Stimulated activated memory B cell treated with anti-CD40 and anti-IgM and Interleukin-4, amounts not matched to agents 10 μg/mL and 1 μg/mL and 100 μg/mL, for 72 hours (primary cell): ENCODE results near the gene B4GALT5.
A peak's percentile ranks its signal among the peaks of the same experiment; 100 is the strongest.
"Not testable (repeated sequence)": the region's sequence is repeated elsewhere in the genome, so short reads cannot be mapped to it uniquely, and the experiment has no call there.

Experiments used
- ATAC-seq: fragments of 150-1000 bp; cut with Tn5 transposase; 2 replicates; pipeline ENCODE4 v1.10.0; 2021
- H3K27ac Mint-ChIP-seq: one replicate; pipeline ENCODE4 v1.8.0; 2022; ENCODE audit warnings: mild to moderate bottlenecking, mixed read lengths
- H3K27me3 Mint-ChIP-seq: one replicate; pipeline ENCODE4 v1.8.0; 2022; ENCODE audit warnings: mixed read lengths
- H3K36me3 Mint-ChIP-seq: one replicate; pipeline ENCODE4 v1.8.0; 2022; ENCODE audit warnings: mixed read lengths
- H3K4me1 Mint-ChIP-seq: one replicate; pipeline ENCODE4 v1.8.0; 2022; ENCODE audit warnings: mixed read lengths
- H3K4me3 Mint-ChIP-seq: one replicate; pipeline ENCODE4 v1.8.0; 2022; ENCODE audit warnings: mild to moderate bottlenecking, moderate library complexity, mixed read lengths
- H3K9me3 Mint-ChIP-seq: one replicate; pipeline ENCODE4 v1.8.0; 2022; ENCODE audit warnings: mixed read lengths

B4GALT5 gene

GRCh38 chr20:49713753-49714712 is at the start of gene B4GALT5:
Gene B4GALT5 (minus strand): TSS chr20:49713878. CDS start chr20:49713690, 188 bp downstream.
- Mint-ChIP-seq H3K4me1 (peaks cover 49% of the 10 kb centered on the region), H3K36me3 (peaks cover 7% of the 10 kb centered on the region), H3K27me3 (no peaks in the 10 kb centered on the region), H3K4me3 (peak within 1 kb of the TSS; percentile 88), H3K27ac (peak within 1 kb of the TSS; percentile 88), H3K9me3 (no peaks in the 10 kb centered on the region)
- peak; percentile 92 for ATAC-seq

DNA sequence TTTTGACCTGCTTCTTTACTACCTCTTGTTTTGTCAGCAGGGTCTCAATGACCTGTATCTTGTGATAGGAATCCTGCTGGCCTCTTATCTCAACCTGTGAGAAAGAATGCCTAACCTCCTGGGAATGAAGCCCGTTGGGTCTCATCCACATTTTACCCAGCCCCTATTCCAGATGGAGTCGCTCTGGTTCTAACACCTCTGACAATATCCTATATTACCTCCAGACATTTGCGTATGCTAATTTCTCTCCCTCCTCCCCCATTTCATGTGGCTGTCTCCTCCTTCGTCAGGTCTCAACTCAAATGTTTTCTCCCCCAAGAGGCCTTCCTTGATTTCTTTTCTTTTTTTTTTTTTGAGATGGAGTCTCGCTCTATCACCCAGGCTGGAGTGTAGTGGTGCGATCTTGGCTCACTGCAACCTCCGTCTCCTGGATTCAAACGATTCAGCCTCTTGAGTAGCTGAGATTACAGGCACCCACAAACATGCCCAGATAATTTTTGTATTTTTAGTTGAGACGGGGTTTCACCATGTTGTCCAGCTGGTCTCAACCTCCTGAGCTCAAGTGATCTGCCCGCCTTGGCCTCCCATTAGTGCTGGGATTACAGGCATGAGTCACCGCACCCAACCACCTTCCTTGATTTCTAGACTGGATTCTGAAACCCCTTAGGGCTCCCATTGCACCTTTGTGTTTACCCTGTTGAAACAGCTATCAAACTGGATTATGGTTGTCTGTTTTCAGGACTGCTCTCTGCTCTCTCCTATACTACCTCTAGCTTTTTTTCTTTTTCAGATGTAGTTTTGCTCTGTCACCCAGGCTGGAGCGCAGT is 49.5 kb upstream of the B4GALT5 start:
- Mint-ChIP-seq H3K4me3 (no peak overlapping the region), H3K9me3 (no peaks in the 10 kb centered on the region), H3K27me3 (peaks cover 2% of the 10 kb centered on the region), H3K4me1 (no peaks in the 10 kb centered on the region), H3K27ac (no peak overlapping the region), H3K36me3 (no peaks in the 10 kb centered on the region)
- ATAC-seq: no peak

- not testable (repeated sequence) for ATAC-seq, H3K4me1 Mint-ChIP-seq, H3K4me3 Mint-ChIP-seq, H3K27ac Mint-ChIP-seq, H3K36me3 Mint-ChIP-seq, H3K27me3 Mint-ChIP-seq, H3K9me3 Mint-ChIP-seq
Observed at GRCh38 chr20:49761888-49762287, 48.2 kb upstream of the B4GALT5 start.

GRCh38 chr20:49759266-49759950 is 45.7 kb upstream of the B4GALT5 start:
- no peaks in the 10 kb centered on the region for H3K4me1 Mint-ChIP-seq
- no peaks in the 10 kb centered on the region for H3K9me3 Mint-ChIP-seq
- H3K4me3 Mint-ChIP-seq: no peak overlapping the region
- no peak overlapping the region for H3K27ac Mint-ChIP-seq
- no peaks in the 10 kb centered on the region for H3K36me3 Mint-ChIP-seq
- no peaks in the 10 kb centered on the region for H3K27me3 Mint-ChIP-seq
- ATAC-seq: no peak

DNA sequence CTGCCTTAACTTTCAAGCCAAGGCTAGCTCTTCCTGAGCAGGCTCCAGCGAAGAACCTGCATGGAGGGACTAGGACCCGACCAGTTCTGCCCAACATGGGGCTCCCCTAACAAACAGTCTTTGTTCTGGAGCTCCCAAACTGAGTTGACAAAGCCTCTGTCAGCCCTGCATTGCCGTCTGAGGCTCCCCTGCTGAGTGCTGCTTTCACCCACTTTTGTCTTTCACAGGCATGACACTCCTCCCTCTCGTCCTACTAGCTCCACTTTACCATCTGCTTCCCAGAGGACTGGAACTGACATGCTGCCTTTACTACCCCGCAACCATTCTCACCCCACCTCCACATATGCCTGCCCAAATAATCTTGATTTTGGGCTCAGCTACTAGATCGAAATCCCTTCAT is 45.1 kb upstream of the B4GALT5 start:
- Mint-ChIP-seq H3K36me3 (no peaks in the 10 kb centered on the region), H3K4me1 (no peaks in the 10 kb centered on the region), H3K9me3 (no peaks in the 10 kb centered on the region), H3K27ac (no peak overlapping the region), H3K4me3 (no peak overlapping the region), H3K27me3 (no peaks in the 10 kb centered on the region)
- ATAC-seq: no peak

DNA sequence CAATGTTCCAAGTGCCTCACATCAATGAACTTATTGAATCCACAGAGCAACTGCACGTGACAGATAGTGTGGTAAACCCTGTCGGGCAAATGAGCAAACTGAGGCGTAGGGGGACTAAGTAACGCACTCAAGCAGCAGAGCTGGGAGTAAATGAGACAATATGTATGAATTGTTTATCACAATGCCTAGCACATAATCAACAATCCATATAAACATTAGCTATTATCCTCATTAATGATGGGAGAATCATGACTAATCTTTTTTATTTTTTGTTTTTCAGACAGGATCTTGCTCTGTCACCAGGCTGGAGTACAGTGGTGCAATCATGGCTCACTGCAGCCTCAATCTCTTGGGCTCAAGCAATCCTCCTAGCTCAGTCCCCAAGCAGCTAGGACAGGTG is 43.9 kb upstream of the B4GALT5 start:
- ATAC-seq: no peak
- Mint-ChIP-seq H3K27ac (no peak overlapping the region), H3K9me3 (no peaks in the 10 kb centered on the region), H3K36me3 (no peaks in the 10 kb centered on the region), H3K4me1 (no peaks in the 10 kb centered on the region), H3K4me3 (no peak overlapping the region), H3K27me3 (no peaks in the 10 kb centered on the region)

DNA sequence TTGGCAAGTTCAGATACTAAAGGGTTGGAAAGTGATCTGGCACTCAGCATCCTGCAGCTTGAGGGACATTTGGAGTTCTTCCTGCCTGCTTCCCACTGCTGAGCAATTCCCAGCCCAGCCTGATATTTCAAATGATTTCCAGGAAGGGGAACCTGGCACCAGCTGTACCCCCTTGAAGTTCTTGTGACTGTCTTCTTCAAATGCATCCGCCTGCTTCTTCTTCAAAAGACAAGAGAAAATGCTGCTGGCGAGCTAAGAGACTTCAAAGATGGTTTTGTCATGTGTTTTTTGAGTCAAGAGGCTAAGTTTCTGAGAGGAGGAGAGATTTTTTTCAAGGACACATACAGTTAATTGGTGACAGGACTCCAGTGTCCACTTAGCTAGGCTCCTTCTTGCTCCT is 42.6 kb upstream of the B4GALT5 start:
- H3K9me3 Mint-ChIP-seq: no peaks in the 10 kb centered on the region
- no peak overlapping the region for H3K4me3 Mint-ChIP-seq
- ATAC-seq: no peak
- no peak overlapping the region for H3K27ac Mint-ChIP-seq
- H3K4me1 Mint-ChIP-seq: peaks cover under 1% of the 10 kb centered on the region
- no peaks in the 10 kb centered on the region for H3K27me3 Mint-ChIP-seq
- H3K36me3 Mint-ChIP-seq: no peaks in the 10 kb centered on the region

DNA sequence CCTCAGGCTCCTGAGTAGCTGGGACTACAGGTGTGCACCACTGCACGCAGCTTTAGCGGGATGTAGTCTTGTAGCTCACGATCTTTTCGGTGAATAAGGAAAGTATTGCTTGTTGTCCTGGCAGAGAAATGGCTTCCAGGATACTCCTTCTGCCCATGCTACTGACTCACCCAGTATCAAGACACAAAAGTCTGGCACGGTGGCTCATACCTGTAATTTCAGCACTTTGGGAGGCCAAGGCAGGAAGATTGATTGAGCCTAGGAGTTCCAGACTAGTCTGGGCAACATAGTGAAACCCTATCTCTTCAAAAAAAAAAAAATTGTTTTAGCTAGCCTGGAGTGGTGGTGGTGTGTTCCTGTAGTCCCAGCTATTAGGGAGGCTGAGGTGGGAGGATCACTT is 40.9 kb upstream of the B4GALT5 start:
- H3K9me3 Mint-ChIP-seq: no peaks in the 10 kb centered on the region
- H3K4me1 Mint-ChIP-seq: peaks cover 12% of the 10 kb centered on the region
- ATAC-seq: no peak
- no peaks in the 10 kb centered on the region for H3K27me3 Mint-ChIP-seq
- no peak overlapping the region for H3K27ac Mint-ChIP-seq
- H3K4me3 Mint-ChIP-seq: no peak overlapping the region
- H3K36me3 Mint-ChIP-seq: no peaks in the 10 kb centered on the region

GRCh38 chr20:49753133-49753532 is 39.5 kb upstream of the B4GALT5 start:
- ATAC-seq: no peak
- H3K27me3 Mint-ChIP-seq: no peaks in the 10 kb centered on the region
- no peak overlapping the region for H3K4me3 Mint-ChIP-seq
- no peaks in the 10 kb centered on the region for H3K9me3 Mint-ChIP-seq
- H3K4me1 Mint-ChIP-seq: peaks cover 13% of the 10 kb centered on the region
- H3K27ac Mint-ChIP-seq: no peak overlapping the region
- H3K36me3 Mint-ChIP-seq: no peaks in the 10 kb centered on the region

DNA sequence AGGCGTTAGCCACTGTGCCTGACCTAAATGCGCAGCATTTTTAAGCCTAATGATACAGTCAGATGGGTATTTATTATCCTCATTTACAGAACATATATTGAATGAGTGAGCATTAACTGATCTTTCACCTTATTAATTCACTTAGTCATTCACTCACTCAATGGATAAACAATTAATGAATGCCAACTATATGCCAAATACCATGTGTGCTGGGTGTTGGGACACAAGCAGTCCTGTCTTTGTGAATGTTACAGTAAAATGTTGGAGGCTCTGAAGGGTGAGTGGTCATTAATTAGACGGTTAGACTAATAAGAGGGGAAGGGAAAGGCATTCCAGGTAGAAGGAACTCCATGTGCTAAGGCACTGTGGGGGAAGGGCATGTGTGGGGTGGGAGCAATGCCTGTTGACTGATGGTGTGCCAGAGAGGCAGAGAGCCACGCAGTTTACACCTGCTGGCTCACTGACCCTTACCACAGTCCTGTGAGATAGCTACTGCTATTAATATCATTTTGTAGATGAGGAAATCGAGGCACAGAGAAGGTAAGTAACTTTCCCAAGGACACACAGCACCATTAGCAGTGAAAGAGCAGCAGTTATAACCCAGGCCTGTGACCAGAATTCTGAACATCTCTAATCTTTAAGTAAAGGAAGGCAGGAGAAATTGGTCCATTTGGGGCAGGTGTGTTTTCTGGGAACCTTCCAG is 38.7 kb upstream of the B4GALT5 start:
- Mint-ChIP-seq H3K4me3 (no peak overlapping the region), H3K9me3 (no peaks in the 10 kb centered on the region), H3K27ac (no peak overlapping the region), H3K4me1 (peaks cover 18% of the 10 kb centered on the region), H3K27me3 (no peaks in the 10 kb centered on the region), H3K36me3 (no peaks in the 10 kb centered on the region)
- ATAC-seq: no peak

DNA sequence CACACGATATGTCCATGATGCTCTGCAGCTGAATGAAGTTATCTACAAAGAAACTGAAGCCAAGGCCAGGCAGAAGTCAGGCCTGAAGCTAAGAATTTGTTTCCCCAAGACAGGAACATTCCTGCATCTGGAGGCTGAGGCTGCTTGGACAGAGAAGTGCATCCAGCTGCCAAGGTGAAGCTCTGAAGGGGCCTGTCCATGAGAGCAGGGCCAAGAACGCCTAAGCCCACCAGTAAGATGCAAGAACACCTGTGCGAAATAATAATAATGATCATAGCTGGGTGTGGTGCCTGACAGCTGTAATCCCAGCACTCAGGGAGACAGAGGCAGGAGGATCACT is 37.7 kb upstream of the B4GALT5 start:
- Mint-ChIP-seq H3K36me3 (no peaks in the 10 kb centered on the region), H3K27me3 (no peaks in the 10 kb centered on the region), H3K4me3 (no peak overlapping the region), H3K27ac (peak overlapping the region; percentile 62), H3K9me3 (no peaks in the 10 kb centered on the region), H3K4me1 (peaks cover 18% of the 10 kb centered on the region)
- ATAC-seq: no peak

- ATAC-seq: peak; percentile 93
- peak overlapping the region; percentile 4 for H3K4me3 Mint-ChIP-seq
- H3K27ac Mint-ChIP-seq: peak overlapping the region; percentile 62
- H3K9me3 Mint-ChIP-seq: no peaks in the 10 kb centered on the region
- H3K27me3 Mint-ChIP-seq: no peaks in the 10 kb centered on the region
- no peaks in the 10 kb centered on the region for H3K36me3 Mint-ChIP-seq
- H3K4me1 Mint-ChIP-seq: peaks cover 18% of the 10 kb centered on the region
Observed at GRCh38 chr20:49750611-49751396, 37.1 kb upstream of the B4GALT5 start.

DNA sequence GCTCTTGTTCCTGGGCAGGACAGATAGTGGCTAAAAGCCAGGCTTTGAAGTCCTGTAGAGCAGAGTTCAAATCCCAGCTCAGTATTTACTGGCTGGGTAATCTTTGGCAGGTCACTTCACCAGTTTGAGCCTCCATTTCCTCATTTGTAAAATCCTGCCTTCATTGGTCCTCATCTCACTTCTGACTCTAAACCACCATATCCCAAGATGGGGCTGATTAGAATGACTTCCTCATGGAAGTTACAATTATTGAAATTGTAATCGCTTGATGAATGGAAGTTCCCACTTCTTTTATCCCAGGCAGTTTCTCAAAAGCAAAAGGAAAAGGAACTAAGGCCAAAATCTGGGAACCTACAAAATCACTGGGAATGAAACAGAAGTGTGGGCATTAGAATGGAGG is 35.9 kb upstream of the B4GALT5 start:
- Mint-ChIP-seq H3K27me3 (no peaks in the 10 kb centered on the region), H3K4me3 (no peak overlapping the region), H3K9me3 (no peaks in the 10 kb centered on the region), H3K36me3 (no peaks in the 10 kb centered on the region), H3K27ac (peak overlapping the region; percentile 62), H3K4me1 (peaks cover 18% of the 10 kb centered on the region)
- no peak for ATAC-seq

DNA sequence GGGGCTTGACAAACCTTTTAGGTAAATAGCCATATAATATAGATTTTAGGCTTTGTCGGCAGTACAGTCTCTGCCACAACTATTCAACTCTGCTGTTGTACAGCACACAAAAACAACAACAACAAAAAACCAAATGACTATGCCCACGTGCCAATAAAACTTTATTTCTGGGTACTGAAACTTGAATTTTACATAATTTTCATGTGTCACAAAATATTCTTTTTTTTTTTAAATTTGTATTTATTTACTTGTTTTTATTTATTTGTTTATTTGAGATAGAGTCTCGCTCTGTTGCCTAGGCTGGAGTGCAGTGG is 34.8 kb upstream of the B4GALT5 start:
- peaks cover 18% of the 10 kb centered on the region for H3K4me1 Mint-ChIP-seq
- no peaks in the 10 kb centered on the region for H3K27me3 Mint-ChIP-seq
- H3K27ac Mint-ChIP-seq: peak overlapping the region; percentile 54
- H3K4me3 Mint-ChIP-seq: no peak overlapping the region
- H3K9me3 Mint-ChIP-seq: no peaks in the 10 kb centered on the region
- ATAC-seq: no peak
- no peaks in the 10 kb centered on the region for H3K36me3 Mint-ChIP-seq
